Lung microvascular endothelial cell (primary cell): ENCODE measurements around the gene FITM2. TPM values are rescaled to one million over a fixed set of nuclear protein-coding genes. Genes with fewer than 3 reads are reported as not detected.
A peak's percentile ranks its signal among the peaks of the same experiment; 100 is the strongest.

Source experiments
- DNase-seq, 2 donors: peaks; one replicate each; pipeline versions ENCODE4 v3.0.0 to v3.0.0-alpha.2; 2010; ENCODE audit warnings: low read depth in 2 of 2
- total RNA-seq: library from RNA; depleted of rRNA; stranded (reverse); fragments of >200 nt; gene quantifications from 2 replicates; pipeline ENCODE4 v1.2.1, GENCODE V29; 2014

Gene FITM2
- total RNA-seq, 1 donor from 2014 or later, result 7.3 TPM

- DNase-seq, result no peak
These were observed 28.8 kb downstream of the FITM2 start for GRCh38 chr20:44282192-44282591.

- DNase-seq, result no peak
These were observed 30.6 kb downstream of the FITM2 start for GRCh38 chr20:44280387-44280786.

- DNase-seq, result peak in 1 of 2 donors; percentile 12
These were observed 31.8 kb downstream of the FITM2 start for GRCh38 chr20:44279228-44279627.

GRCh38 chr20:44274303-44275017 lies 36.5 kb downstream of the FITM2 start:
- no peak for DNase-seq

GRCh38 chr20:44273231-44274215 lies 37.5 kb downstream of the FITM2 start:
- DNase-seq, result no peak

GRCh38 chr20:44271915-44272663 lies 38.9 kb downstream of the FITM2 start:
- DNase-seq, result no peak

- DNase-seq, result no peak
These were observed 42.2 kb downstream of the FITM2 start for GRCh38 chr20:44268802-44269201.

- DNase-seq, result no peak
These were observed 46.7 kb downstream of the FITM2 start for GRCh38 chr20:44264287-44264686.

GRCh38 chr20:44258226-44258890 lies 52.6 kb downstream of the FITM2 start:
- DNase-seq, result no peak

GRCh38 chr20:44256961-44257360 lies 54.0 kb downstream of the FITM2 start:
- no peak for DNase-seq

GRCh38 chr20:44255942-44256341 lies 55.1 kb downstream of the FITM2 start:
- DNase-seq, result no peak

GRCh38 chr20:44254073-44254472 lies 56.9 kb downstream of the FITM2 start:
- no peak for DNase-seq

GRCh38 chr20:44253528-44253927 lies 57.5 kb downstream of the FITM2 start:
- DNase-seq, result no peak

Other genes starting within 250 kb of the FITM2 start
- under 0.01 TPM in 1 of 2 replicates, not detected in the other for gene JPH2, start 124.0 kb downstream of the FITM2 start, total RNA-seq
- 30.7 and 38.5 TPM in 2 replicates for gene OSER1, start 100.4 kb downstream of the FITM2 start, total RNA-seq
- not detected in 2 replicates for gene GDAP1L1, start 63.9 kb downstream of the FITM2 start, total RNA-seq
- gene R3HDML, start 25.8 kb upstream of the FITM2 start, total RNA-seq, result not detected in 2 replicates
- not detected in 2 replicates for gene HNF4A, start 44.5 kb upstream of the FITM2 start, total RNA-seq
- 2.6 and 2.8 TPM in 2 replicates for gene TTPAL, start 164.7 kb upstream of the FITM2 start, total RNA-seq
- gene SERINC3, start 210.9 kb upstream of the FITM2 start, total RNA-seq, result 87.0 and 130 TPM in 2 replicates